OCI-LY1 (cell line): ENCODE data around the gene SIRT2.

Experiments
- H2AFZ ChIP-seq: fragments of 200-600 bp; sonication (generic), shearing (Covaris generic); 2 replicates; pipeline ENCODE4 v1.6.0; 2014; ENCODE audit warnings: antibody characterized with exemption, mild to moderate bottlenecking, low read length
- H3F3A ChIP-seq: fragments of 200-600 bp; sonication (generic), shearing (Covaris generic); 2 replicates; pipeline ENCODE4 v1.6.0; 2014; ENCODE audit warnings: mild to moderate bottlenecking, antibody characterized with exemption, low read length, moderate library complexity; ENCODE audit not compliant: insufficient read depth
- H3K27ac ChIP-seq: fragments of 200-600 bp; sonication (generic); 2 replicates; pipeline ENCODE4 v1.5.1; 2014; ENCODE audit warnings: low read length, mixed run types, mild to moderate bottlenecking, low read depth; ENCODE audit not compliant: poor library complexity, severe bottlenecking
- H3K27me3 ChIP-seq: fragments of 200-600 bp; sonication (generic); 2 replicates; pipeline ENCODE4 v1.6.0; 2014; ENCODE audit warnings: antibody characterized with exemption, mild to moderate bottlenecking, low read length, moderate library complexity; ENCODE audit not compliant: insufficient read depth
- H3K36me3 ChIP-seq: fragments of 200-600 bp; sonication (generic); 2 replicates; pipeline ENCODE4 v1.6.1; 2014; ENCODE audit warnings: mild to moderate bottlenecking, antibody characterized with exemption, low read length, moderate library complexity, mixed read lengths; ENCODE audit not compliant: insufficient read depth
- H3K4me1 ChIP-seq: fragments of 200-600 bp; sonication (generic); 2 replicates; pipeline ENCODE4 v1.5.1; 2014; ENCODE audit warnings: mild to moderate bottlenecking, low read length, moderate library complexity; ENCODE audit not compliant: insufficient read depth, severe bottlenecking
- H3K4me2 ChIP-seq: fragments of 200-600 bp; sonication (generic), shearing (Covaris generic); 2 replicates; pipeline ENCODE4 v1.6.1; 2014; ENCODE audit warnings: low read length
- H3K4me3 ChIP-seq: fragments of 200-600 bp; sonication (generic); 2 replicates; pipeline ENCODE4 v1.5.1; 2014; ENCODE audit warnings: low read length, low read depth, mild to moderate bottlenecking, mixed read lengths; ENCODE audit not compliant: poor library complexity, severe bottlenecking
- H3K79me2 ChIP-seq: fragments of 200-600 bp; shearing (Covaris generic); 2 replicates; pipeline ENCODE4 v1.6.1; 2016; ENCODE audit warnings: mixed run types, low read length, mixed read lengths; ENCODE audit not compliant: insufficient read depth
- H3K9ac ChIP-seq: fragments of 200-600 bp; sonication (generic), shearing (Covaris generic); 2 replicates; pipeline ENCODE4 v1.6.1; 2014; ENCODE audit warnings: mild to moderate bottlenecking, low read length, mixed read lengths
- H3K9me2 ChIP-seq: fragments of 200-600 bp; sonication (generic), shearing (Covaris generic); 2 replicates; pipeline ENCODE4 v1.6.1; 2014; ENCODE audit warnings: low read depth, mild to moderate bottlenecking, low read length, mixed read lengths
- H3K9me3 ChIP-seq: fragments of 200-600 bp; shearing (Covaris generic); 2 replicates; pipeline ENCODE4 v1.6.1; 2014; ENCODE audit warnings: low read length, mixed read lengths
- H4K20me1 ChIP-seq: fragments of 200-600 bp; sonication (generic), shearing (Covaris generic); 2 replicates; pipeline ENCODE4 v1.6.0; 2016; ENCODE audit warnings: mild to moderate bottlenecking, low read length; ENCODE audit not compliant: insufficient read depth
- EZH2 ChIP-seq: fragments of 200-600 bp; sonication (generic), shearing (Covaris generic); IDR thresholded peaks from 2 replicates; pipeline ENCODE4 v1.8.0; 2017; ENCODE audit warnings: borderline replicate concordance, mixed run types, mild to moderate bottlenecking, antibody characterized with exemption, low read length, moderate library complexity, mixed read lengths
- TF ChIP-seq, protein P1 (sequence below): fragments of 200-600 bp; sonication (generic), shearing (Covaris generic); IDR thresholded peaks from 2 replicates; pipeline ENCODE4 v1.5.1; 2017; ENCODE audit warnings: mild to moderate bottlenecking, antibody characterized with exemption, low read length, moderate library complexity, mixed read lengths

SIRT2 gene

DNA sequence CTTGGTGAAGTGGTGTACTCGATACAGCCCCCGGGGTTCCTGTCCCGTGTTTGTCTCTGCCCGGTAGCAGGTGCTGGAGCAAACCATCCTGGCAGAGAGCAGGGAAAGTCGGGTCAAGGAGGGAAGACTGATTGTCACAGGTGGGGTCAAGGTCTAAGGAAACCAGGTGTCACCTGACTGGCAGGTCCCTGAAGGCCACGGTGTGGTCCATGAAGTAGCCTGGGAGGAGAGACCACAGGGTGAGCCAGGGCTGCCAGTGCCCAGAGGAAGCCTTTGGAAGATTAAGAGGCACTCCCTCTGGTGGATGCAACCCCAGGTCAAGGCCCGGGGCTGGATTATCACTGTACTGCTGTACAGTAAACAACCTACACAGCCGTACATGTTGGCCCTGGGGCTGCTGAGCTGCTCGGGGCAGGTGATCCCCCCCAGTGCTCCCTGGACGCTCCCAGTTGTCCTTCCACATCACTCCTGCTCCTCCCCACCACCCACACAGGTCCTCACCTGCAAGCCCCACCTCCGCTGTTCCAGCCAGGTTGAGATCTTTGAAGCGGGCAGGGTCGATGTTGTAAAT lies 18.6 kb upstream of the SIRT2 start:
- TF ChIP-seq EZH2 = no peak
- TF ChIP-seq, protein P1, sequence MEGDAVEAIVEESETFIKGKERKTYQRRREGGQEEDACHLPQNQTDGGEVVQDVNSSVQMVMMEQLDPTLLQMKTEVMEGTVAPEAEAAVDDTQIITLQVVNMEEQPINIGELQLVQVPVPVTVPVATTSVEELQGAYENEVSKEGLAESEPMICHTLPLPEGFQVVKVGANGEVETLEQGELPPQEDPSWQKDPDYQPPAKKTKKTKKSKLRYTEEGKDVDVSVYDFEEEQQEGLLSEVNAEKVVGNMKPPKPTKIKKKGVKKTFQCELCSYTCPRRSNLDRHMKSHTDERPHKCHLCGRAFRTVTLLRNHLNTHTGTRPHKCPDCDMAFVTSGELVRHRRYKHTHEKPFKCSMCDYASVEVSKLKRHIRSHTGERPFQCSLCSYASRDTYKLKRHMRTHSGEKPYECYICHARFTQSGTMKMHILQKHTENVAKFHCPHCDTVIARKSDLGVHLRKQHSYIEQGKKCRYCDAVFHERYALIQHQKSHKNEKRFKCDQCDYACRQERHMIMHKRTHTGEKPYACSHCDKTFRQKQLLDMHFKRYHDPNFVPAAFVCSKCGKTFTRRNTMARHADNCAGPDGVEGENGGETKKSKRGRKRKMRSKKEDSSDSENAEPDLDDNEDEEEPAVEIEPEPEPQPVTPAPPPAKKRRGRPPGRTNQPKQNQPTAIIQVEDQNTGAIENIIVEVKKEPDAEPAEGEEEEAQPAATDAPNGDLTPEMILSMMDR = no peak
- Histone ChIP-seq H3K9me3 (no peaks in the 10 kb centered on the region), H3K4me2 (no peak overlapping the region), H3K4me1 (no peaks in the 10 kb centered on the region), H3K9me2 (no peaks in the 10 kb centered on the region), H3F3A (no peaks in the 10 kb centered on the region), H2AFZ (no peak overlapping the region), H3K4me3 (no peak overlapping the region), H3K27me3 (no peaks in the 10 kb centered on the region), H3K36me3 (peaks cover 17% of the 10 kb centered on the region), H4K20me1 (no peaks in the 10 kb centered on the region), H3K9ac (no peak overlapping the region), H3K27ac (no peak overlapping the region), H3K79me2 (no peaks in the 10 kb centered on the region)

DNA sequence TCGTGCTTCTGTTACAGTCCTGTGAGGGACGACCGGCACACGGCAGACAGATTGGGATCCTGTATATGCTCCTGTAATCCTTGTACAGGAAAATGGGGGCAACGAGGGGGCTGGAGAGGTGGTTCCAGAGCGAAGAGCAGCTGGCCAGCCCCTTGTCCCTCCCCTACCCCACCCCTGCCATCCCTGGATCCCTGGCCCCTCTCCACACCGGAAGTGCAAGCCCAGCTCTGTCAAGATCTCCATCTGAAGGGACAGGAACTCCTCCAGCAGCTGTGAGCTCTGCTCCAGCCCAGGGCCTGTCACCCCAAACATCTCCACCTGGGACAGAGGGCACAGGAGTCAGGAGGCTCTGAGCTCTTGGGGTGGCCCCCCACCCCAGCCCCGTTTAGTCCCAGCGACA lies 18.1 kb upstream of the SIRT2 start:
- H3K4me1 ChIP-seq = no peaks in the 10 kb centered on the region
- no peak overlapping the region for H3K4me3 ChIP-seq
- H3K9ac ChIP-seq = no peak overlapping the region
- no peak overlapping the region for H3K27ac ChIP-seq
- no peak overlapping the region for H2AFZ ChIP-seq
- H3K27me3 ChIP-seq = no peaks in the 10 kb centered on the region
- H3K36me3 ChIP-seq = peaks cover 16% of the 10 kb centered on the region
- H3F3A ChIP-seq = no peaks in the 10 kb centered on the region
- H3K9me3 ChIP-seq = no peaks in the 10 kb centered on the region
- no peak for TF ChIP-seq EZH2
- TF ChIP-seq, protein P1 = no peak
- no peak overlapping the region for H3K4me2 ChIP-seq
- H4K20me1 ChIP-seq = no peaks in the 10 kb centered on the region
- H3K79me2 ChIP-seq = no peaks in the 10 kb centered on the region
- no peaks in the 10 kb centered on the region for H3K9me2 ChIP-seq

DNA sequence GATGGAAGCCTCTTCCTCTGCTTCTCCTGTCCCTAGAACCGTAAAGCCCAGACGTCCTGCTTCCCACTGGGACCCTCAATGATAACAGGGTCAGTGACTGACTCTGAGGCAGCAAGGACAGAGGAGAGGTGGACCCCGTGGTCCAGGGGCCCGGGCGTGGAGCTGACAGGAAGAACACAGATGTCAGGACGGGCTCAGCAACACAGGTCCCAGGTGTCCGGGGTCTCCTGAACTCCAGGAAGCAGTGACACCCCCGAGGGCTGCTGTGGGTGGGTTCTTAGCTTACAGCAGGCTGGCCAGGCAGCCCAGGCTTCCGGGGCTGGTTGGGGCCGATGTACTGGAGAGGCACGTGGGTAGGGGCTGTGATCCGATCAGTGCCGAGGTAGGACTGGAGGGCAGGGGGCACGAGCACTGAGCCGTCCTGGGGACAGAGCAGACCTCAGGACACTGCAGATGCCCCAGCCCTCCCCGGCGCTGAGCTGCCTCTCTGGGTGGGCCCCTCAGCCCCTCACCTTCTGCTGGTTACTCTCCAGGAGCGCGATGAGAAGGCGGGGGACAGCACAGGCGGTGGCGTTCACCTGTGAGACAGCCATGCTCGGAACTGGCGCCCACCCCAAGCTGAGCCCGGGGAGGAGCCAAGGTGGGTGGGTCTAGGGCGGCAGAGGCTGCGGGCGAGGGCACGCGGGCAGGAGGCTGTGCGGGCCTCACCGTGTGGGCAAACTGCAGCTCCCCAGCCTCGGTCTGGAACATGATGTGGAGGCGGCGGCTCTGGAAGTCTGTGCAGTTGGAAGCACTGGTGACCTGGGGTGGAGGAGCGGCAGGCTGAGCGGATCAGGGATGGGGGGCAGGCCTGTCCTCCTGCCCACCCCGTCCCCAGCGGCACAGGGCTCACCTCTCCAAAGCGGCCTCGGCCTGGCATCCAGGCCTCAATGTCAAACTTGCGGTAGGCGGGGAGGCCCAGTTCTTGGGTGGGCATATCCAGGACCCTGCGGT lies 16.2 kb upstream of the SIRT2 start:
- peaks cover 3% of the 10 kb centered on the region; the same call in 1 of the 2 replicates for H3K36me3 ChIP-seq
- H3K4me2 ChIP-seq = no peak overlapping the region
- H2AFZ ChIP-seq = no peak overlapping the region
- no peaks in the 10 kb centered on the region for H3K9me3 ChIP-seq
- H3K9ac ChIP-seq = no peak overlapping the region
- H3F3A ChIP-seq = no peaks in the 10 kb centered on the region
- H3K4me3 ChIP-seq = no peak overlapping the region
- H3K27ac ChIP-seq = no peak overlapping the region
- H3K27me3 ChIP-seq = no peaks in the 10 kb centered on the region
- H3K4me1 ChIP-seq = no peaks in the 10 kb centered on the region
- no peaks in the 10 kb centered on the region for H3K79me2 ChIP-seq
- H3K9me2 ChIP-seq = no peaks in the 10 kb centered on the region
- H4K20me1 ChIP-seq = no peaks in the 10 kb centered on the region
- TF ChIP-seq, protein P1 = no peak
- no peak for TF ChIP-seq EZH2
